GM21526 (cell line): ENCODE measurements around the gene FBF1.
"Not testable (repeated sequence)": the region's sequence is repeated elsewhere in the genome, so short reads cannot be mapped to it uniquely, and the experiment has no call there.

Experiments
- ATAC-seq: cut with Tn5 transposase; IDR thresholded peaks from one replicate; pipeline ENCODE4 v1.9.1; 2021; ENCODE audit warnings: moderate library complexity; ENCODE audit not compliant: unreplicated experiment, low FRiP score

FBF1 gene

DNA sequence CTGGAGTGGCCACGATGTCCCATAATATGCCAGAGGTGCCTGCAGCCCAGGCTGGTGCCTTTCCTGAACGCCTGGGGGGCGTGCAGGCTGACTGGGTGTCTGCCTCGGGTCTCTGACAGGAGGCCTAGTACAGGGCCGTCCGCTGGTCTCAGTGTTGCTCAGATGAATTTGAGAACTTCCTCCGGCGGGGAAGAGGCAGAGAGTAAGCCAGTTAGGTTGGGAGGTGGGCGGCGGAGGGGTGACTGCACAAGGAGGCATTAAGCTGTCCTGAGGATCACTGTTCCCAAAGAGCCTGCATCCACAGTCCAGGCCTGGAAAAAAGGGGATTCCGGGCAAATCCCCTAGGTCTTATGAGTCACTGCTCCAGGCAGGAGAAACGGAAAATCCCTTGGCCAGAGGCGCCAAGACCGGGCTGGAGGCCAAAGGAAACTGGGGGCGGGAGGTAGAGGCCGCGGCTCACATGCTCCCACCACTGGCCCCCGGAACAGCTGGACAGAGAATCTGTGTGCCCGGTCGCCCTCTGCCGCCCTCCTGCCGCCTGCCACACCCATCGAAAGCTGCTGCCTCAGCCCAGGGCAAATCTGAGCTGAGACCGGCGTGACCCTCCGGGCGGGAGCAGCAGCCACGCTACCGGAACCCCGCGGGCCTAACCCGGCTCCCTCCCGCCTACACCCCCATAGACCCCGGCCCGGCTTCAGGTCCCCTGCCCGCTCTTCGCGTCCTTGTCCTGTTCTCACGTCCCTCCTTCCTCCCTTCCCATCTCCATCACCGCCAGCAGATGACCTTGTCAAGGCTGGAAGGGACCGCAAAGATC lies 63.7 kb downstream of the FBF1 start:
- no peak for ATAC-seq

DNA sequence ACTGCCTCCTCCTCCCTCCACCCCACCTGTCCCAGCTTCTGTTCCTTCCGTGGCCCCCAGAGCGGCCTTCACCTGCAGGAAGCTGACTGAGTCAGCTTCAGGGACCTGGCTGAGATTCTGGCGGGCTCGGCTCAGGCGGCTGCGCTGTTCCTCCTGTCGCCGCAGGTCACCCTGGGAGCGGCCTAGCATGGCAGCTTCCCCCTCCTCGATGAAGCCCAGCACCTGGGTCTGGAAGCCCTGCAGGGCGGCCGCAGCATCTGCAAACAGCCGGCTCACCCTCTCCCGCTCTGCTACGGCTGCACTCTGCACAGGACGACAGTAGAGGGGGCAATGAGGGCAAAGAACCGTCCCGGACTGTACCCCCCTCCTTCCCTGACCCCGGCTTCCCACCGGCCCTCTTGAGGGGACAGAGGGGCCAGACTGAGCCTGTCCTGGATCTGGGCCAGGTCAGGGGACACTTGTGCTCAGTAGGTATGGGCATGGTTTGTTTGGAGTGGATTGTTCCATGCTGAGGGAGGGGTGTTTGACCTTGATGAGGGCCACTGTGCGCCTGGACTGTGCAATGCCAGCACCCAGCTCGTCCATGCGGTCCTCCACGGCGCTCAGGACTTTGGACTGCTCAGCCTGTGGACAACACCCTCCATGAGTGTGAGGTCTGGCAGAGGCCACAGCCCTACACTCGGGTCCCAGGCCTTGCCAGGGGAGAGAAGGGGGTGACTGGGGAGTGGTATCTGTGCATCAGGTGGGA lies 64.5 kb downstream of the FBF1 start:
- no peak for ATAC-seq

DNA sequence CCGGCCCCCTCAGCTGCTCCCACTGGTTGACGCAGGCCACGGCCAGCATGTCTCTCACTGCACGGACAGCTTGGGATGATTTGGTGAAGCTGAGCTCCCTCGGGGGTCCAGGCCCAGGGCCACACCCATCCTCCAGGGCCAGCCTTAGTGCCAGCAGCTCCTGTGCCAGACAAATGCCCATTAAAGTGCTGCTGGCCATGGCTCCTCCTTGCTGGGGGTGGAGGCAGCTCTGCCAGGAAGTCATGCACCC lies 65.0 kb downstream of the FBF1 start:
- ATAC-seq, result no peak

DNA sequence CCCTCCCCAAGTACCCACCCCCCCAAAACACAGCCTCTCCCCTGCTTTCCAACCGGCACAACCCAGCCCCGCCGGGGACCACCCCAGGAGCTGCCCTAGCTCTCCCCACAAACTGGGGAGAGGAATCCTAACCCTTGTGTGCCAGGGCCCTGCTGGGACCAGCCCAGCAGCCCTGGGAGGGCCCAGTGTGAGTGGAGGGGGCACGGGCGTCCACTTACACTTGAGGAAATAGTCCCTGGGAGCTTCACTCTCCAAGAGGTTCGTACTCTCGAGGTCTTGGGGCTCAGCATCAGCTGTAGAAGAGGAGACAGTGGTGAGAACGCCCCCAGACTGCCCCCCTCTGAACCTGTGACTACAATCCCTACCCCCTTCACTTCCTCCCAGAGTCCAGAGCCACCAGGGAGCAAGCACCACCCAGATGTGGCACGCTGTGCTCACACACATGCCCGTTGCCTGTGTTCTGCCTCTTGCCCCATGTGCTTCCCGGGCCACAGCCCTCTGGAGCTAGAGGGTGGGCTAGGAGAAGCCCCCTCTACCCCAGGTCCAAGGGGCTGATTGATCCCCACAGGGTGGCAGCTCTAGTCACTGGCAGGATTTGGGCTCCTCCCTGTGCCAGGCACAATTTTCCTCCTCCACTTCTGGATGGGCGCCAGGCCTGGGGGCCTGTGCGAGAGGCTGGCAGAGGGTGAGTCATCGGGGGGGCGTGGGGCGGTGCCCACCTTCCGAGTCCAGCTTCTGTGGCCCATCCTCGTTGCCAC lies 65.5 kb downstream of the FBF1 start:
- no peak for ATAC-seq

DNA sequence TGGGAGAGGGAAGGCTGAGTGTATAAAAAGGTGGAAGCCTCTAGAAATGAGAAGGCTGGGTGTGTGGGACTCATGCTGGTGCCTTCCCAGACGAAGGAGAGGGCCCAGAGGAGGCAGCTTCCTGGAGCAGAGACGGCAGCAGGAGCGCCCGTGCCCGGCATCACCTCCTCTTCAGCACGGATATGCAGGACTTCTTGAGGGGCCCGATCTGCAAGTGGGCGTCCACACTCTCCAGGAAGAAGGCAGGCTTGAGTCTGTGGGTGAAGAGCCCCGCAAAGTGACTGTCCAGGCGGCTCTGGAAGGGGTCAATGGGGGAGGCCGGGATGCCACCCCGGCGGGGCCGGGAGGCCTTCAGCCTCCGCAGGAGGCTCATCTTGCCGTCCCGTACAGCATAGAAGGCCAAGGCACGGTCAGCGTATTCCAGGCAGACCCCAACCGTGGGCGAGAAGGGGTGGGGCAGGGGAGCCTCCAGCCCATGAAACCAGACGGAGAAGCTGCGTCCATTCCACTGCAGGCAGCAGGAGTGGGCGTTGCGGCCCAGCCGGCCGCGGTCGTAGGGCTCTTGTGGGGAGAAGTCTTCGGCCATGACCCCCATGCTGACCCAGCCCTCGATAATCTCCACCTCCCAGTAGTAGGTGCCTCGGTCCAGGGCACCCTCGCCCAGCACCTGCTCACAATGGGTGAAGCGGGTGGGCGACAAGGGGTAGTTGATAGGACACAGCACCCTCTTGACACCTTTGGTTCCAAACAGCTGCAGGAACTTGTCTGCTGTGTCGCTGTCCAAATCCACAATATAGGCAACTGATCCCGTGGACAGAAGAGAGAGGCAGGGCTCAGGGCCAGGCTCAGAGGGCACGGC lies 66.3 kb downstream of the FBF1 start:
- no peak for ATAC-seq

DNA sequence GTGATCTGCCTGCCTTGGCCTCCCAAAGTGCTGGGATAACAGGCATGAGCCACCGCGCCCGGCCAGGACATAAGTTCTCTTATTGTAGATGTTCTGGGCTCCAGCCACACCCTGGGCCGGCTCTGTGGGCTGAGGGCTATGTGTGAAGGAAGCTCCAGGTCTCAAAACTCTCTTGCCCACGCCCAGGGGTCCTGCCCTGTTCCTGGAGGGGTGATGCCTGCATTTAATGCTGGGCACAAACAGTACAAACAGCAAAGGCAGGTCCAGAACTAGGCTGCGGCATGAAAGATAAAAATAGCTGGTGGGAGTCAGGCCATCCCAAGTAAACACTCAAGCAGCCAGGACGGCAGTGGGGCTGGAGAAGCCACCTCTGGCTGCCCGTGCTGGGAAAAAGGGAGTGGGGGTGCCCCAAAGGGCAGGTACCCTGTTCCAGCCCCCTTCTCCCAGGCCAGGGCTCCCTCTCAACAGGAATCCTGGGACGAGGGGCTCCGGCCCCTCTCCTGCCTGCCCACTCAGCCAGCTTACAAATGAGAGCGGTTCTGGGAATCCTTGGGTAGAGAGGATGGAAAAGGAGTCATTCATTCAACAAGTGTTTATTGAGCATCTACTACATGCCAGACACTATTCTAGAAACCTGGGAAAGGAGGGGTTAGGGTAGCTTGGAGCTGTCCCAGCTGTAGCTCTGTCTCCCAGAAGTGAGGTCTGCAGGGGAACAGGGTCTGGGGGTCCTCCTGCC lies 67.1 kb downstream of the FBF1 start:
- ATAC-seq, result no peak

DNA sequence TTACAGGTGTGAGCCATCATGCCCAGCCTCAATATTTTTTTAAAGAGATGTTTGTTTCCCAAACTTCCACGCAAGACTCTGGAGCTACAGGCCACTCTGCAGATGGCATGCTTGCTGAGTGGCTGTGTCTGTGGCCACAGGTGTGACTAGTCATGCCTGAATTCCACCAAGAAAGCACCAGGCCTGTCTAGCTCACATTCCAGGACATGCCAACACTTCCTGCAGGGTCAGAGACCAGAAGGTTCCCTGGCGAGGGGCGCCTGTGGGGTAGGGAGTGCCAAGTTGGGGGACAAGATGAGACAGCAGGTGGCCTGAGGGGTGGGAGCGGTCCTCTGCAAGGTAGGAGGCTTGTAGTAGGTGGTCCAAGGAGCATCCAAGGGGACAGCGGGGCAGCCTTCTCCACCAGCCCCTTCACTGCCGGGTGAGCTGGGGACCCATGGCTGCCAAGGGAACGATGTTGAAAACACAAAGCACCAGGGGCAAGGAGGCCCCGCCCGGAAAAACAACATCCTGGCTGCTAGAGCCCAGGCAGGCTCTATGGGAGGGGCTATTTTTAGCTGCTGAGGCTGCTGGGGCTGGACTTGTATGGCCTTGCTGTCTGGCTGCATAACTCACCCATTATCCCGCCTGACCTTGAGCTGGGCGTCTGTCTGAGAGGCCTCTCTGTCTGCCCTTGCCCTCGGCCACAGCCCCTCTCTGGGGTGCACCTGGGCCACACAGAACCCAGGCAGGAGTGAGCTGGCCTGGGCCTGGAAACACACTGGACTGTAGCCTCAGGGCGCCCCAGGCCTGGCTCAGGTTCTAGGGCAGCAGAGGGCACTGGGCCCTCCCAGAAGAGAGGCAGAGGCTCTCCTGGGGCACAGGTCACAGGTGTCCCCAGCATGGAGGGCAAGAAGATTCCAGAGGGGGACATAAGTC lies 68.1 kb downstream of the FBF1 start:
- no peak for ATAC-seq

DNA sequence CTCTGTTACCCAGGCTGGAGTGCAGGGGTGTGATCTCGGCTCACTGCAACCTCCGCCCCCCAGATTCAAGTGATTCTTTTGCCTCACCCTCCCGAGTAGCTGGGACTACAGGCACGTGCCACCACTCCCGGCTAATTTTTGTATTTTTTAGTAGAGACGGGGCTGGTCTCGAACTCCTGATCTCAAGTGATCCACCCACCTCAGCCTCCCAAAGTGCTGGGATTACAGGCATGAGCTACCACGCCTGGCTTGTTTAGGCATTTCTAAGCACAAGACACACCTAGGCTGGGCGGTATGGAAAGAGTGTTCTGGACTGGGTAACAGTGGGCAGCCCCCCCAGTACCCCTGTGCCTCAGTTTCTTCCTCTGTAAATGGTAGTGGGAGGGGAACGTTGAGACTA lies 70.6 kb downstream of the FBF1 start:
- ATAC-seq, result not testable (repeated sequence)

DNA sequence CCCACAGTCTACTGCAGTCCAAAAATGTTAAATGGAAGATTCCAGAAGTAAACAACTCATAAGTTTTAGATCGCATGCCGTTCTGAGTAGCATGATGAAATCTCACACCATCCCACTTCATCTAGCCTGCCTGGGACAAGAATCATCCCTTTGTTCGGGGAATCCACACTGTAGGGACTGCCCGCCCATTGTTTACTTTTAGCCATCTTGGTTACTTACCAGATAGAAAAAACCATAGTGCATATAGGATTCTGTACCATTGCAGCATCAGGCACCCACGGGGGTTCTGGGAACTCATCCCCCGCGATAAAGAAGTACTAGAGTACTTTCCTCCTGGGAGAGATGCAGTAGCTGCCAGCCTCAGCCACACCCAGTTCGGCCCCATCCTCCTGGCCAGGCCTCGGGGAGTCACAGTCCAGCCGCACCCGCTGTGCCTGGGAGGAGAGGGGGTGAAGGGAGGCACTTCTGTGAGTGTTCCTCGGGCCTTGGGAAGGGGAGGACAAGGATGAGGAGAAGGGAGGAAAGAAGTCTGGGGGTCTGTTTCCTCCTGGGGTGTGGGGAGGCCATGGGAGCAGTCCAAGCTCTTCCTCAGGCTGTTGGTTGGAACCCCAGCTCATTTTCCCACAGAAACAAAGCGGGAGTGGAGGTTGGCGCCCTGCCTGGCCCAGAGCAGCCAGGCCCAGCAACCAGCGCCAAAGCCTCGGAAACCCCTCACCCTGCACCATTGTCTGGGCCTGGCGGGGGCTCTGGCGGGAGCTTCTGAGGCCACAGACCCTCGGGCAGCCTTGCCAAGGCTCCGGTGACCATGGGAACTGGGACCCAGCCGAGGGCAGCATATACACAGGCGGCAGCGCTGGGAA lies 71.3 kb downstream of the FBF1 start:
- ATAC-seq, result no peak

DNA sequence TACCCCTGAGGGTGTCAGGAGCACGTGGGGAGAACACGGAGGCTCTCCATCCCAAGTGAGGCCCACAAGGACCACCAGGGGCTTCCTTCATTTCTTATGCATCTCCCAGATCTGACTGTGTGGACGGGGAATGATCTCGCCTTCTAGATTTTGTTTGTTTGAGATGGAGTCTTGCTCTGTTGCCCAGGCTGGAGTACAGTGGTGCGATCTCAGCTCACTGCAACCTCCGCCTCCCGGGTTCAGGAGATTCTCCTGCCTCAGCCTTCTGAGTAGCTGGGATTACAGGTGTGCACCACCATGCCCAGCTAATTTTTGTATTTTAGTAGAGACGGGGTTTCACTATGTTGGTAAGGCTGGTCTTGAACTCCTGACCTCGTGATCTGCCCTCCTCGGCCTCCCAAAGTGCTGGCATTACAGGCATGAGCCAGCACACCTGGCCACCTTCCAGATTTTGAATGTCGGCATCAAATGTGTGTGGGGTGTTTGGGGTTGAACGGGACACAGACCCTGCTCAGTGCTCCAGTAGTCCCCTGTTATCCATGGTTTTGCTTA lies 72.0 kb downstream of the FBF1 start:
- ATAC-seq, result not testable (repeated sequence)

DNA sequence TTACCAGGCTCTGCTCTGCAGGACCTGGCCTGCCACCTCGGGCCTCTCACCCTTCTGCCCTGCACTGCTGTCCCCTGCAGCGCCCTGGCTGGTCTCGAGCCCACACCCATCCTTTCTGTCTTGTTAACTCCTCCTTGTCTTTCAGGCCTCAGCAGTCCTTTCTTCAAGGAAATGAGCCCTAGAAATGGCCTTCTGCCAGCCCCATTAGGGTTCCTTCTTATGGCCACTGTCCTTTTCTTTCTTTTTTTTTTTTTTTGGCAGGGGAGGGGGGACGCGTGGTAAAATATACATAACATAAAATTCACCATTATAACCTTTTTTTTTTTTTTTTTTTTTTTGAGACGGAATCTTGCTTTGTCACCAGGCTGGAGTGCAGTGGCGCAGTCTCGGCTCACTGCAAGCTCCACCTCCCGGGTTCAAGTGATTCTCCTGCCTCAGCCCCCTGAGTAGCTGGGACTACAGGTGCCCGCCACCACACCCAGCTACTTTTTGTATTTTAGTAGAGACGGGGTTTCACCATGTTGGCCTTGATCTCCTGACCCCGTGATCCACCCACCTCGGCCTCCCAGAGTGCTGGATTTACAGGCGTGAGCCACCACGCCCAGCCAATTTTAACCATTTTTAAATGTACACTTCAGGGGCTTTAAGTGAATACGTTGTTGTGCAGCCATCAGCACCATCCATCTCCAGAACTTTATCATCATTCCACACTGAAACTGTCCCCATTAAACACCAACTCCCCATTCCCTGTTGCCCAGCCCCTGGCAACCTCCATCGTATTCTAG lies 75.2 kb downstream of the FBF1 start:
- ATAC-seq, result not testable (repeated sequence)

DNA sequence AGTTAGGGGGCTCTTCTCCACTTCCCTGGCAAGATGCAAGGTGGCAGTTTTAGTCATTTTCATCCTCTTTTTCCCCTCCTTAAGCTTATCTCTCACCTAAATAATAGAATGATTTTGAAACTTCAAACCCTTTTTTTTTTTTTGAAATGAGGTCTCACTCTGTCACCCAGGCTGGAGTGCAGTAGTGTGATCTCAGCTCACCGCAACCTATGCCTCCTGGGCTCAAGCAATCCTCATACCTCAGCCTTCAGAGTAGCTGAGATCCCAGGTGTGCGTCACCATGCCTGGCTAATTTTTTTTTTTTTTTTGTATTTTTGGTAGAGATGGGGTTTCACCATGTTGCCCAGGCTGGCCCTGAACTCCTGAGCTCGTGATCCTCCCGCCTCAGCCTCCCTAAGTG lies 76.0 kb downstream of the FBF1 start:
- not testable (repeated sequence) for ATAC-seq

DNA sequence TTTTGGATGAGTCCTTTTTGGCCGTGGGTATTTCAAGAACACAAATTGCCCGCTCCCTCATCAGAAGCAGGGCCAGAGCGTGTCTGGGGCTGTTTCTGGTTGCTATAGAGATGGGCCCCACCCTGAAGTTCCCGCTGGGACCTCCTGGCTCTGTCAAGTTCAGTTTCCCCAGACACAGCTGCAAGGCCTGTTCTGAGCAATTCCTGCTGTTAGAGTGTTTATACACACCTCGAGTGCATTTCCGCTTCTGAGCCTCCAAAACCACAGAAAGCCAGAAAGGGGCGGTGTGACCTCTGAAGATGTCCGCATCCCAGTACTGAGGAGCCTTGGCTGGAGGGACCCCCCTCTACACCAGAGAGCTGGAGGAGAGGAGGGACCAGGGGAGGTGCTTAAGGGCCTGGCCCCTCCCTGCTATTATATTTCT lies 76.4 kb downstream of the FBF1 start:
- ATAC-seq, result peak; percentile 68

DNA sequence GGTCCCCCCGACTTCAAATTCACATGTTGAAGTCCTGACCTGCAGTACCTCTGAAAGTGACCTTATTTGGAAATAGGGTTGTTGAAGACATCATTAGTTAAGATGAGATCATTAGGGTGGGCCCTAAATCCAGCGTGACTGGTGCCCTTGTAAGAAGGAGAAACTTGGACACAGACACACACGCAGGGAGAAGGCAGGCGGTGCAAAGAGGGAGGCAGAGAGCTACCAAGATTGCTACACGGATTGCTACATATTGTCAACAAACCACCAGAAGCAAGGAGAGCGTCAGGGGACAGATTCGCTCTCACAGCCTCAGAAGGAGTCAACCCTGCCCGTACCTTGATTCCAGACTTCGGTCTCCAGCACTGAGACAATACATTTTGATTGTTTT lies 78.9 kb downstream of the FBF1 start:
- ATAC-seq, result no peak
